HG03025 (cell line): ENCODE data around the gene FARP1.

ENCODE experiments used
- ATAC-seq: cut with Tn5 transposase; IDR thresholded peaks from one replicate; pipeline ENCODE4 v1.9.1; 2021; ENCODE audit warnings: mild to moderate bottlenecking, moderate library complexity; ENCODE audit not compliant: unreplicated experiment, low FRiP score

The FARP1 gene

DNA sequence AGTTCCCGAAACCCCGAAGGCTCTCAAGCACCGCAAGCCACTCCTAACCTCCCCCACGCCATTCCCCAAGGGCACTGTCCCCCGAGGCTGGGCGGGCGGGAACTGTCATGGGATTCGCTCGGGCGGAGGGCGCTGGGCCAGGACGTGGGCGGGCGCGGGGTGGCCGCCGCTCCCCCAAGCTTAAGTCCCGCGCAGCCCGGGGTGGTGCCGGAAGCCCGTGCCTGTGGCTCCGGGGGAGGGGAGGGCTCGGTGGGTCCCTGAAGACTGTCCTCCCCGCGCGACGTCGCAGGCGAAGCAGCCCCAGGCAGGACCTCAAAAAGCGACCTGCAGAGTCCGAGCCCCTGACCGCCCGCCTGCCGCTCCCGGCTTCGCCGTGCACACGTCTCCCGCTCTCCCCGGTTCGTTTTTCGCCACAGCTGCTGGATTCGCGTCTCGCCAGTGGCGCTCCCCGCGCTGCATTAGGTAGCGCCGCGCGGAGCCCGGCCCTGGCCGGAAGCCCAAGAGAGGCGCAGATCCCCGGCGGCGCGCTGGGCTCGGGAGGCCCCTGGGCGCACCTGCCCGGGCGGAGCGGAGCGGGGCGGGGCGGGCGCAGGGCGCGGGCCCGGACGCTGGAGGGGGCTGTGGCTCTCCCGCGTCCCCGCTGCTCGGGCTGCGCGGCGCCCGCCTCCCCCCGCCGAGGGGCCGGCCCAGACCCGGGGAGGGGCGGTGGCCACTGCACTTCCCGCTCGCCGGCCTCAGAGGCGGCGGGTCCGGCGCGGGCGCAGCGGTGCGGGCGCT is at the start of gene FARP1:
Gene FARP1 (plus strand): TSS at position 715 of the 777 bp plus-strand sequence. CDS start 70,149 bp downstream, outside the sequence.
- ATAC-seq, result no peak

GRCh38 chr13:98094678-98095266 is 48.1 kb upstream of the FARP1 start:
- ATAC-seq, result no peak

- no peak for ATAC-seq
Observed at GRCh38 chr13:98096059-98096458, 46.8 kb upstream of the FARP1 start.

GRCh38 chr13:98097749-98098148 is 45.1 kb upstream of the FARP1 start:
- ATAC-seq, result no peak

DNA sequence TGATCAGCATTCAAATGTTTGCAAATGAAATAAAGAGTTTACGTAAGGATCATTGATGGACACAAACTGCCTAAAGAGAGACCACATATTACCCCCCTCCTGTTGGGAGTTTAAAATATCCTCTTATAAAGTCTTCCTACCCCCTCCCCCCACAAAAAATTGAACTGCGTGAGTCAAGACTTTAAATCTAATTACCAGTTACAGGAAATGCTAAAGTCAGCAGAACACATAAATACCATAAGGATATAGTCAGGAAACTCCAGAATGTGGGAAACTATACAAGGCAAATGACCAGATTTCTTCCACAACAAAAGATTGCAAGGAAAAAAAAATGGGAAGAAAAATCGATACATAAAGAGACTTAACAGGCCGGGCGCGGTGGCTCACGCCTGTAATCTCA is 44.4 kb upstream of the FARP1 start:
- no peak for ATAC-seq

- ATAC-seq, result no peak
Observed at GRCh38 chr13:98099627-98100026, 43.3 kb upstream of the FARP1 start.

DNA sequence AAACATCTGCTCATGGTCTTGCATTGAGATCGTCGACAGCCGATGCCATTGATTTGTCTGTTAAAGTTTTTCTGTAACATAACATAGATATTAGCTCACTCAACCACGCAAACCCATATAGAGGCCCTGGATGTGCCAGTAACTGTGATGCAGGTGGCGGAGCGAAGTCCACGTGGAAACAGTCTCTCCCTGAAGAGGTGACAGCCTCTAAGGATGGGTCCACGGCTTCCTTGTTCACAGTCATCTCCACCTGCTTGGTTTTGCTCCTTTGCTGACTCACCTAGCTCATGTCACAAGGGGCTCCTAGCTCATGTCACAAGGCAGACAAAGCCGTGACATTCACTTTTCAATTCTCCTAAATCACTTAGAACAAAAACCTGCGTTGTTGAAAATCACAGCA is 42.4 kb upstream of the FARP1 start:
- no peak for ATAC-seq

GRCh38 chr13:98103531-98103930 is 39.4 kb upstream of the FARP1 start:
- no peak for ATAC-seq

GRCh38 chr13:98103942-98104880 is 38.7 kb upstream of the FARP1 start:
- no peak for ATAC-seq

DNA sequence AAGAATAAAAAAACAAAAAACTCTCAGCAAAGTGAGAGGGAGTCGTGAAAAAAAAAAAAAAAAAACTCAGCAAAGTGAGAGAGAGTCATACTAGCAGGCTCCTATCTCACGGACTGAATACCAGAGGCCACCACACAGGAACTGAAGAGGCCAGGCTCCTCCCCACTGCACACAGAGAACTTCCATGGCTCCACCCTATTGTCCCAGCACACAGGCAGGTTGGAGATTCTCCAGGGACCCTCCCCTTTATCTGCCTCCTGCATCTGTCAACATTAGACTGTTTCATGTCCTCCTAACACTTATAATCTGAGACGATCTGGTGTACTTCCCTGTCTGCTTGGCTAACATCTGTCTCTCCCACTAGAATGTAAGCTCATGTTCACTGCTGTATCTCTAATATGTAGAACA is 37.0 kb upstream of the FARP1 start:
- ATAC-seq, result no peak

DNA sequence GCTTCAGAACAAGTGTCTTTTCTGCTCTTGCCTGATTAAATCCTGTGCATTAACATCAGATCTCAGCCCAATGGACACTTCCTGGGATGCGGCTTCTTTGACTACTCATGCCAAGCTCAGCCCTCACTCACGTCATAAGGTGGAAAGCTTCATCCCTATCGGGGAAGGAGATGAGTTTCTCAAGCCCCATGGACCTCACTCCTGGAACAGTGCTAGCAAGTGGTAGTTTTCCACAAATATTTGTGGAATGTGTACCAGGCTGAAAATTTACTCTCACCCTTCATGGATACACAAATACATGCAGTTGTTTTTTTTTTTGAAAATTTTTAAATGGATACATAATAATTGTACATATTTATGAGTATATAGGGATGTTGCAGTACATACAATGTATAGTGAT is 34.6 kb upstream of the FARP1 start:
- ATAC-seq, result no peak

GRCh38 chr13:98109226-98109853 is 33.6 kb upstream of the FARP1 start:
- ATAC-seq, result no peak

- ATAC-seq, result no peak
Observed at GRCh38 chr13:98110749-98111148, 32.1 kb upstream of the FARP1 start.

DNA sequence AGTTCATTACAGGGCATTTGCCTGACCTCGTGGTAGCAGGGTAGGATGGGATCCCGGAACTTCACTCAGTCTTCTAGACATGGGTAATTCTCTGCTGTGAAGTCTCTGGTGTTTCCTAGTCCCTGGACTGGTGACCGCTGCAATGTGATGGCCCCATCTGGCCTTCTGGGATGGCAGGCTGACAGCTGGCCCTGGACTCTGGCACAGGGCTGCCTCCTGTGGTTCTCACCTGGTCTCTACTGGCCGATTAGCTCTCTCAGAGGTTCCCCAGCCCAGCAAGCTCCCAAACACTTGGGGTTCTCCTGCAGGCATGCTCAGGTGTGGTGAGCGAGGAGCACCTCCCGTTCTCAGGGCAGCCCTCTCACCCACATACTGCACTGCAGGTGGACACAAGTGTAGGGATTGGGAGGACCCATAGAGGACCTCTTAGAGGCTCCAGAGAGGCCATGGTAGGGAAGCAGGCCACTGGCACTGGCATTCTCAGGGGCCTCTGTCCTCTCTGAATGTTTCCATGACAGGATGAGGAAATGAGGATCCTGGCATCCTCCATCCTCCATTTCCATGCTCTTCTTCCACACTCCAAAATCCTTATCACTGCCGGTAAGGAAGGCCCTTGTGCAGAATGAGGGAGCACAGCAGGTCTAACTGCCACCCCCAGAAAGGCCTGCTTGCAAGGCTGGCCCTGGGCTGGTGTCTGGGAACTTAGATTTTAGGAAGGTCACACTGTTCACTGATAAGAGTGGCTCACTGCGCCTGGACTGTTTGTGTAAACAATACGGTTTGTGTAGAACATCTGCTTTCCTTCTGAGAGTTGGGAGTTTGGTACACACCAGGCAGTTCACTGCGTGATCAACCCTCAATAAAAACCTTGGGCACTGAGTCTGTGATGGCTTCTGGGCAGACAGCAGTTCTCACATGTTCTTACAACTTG is 31.5 kb upstream of the FARP1 start:
- no peak for ATAC-seq

DNA sequence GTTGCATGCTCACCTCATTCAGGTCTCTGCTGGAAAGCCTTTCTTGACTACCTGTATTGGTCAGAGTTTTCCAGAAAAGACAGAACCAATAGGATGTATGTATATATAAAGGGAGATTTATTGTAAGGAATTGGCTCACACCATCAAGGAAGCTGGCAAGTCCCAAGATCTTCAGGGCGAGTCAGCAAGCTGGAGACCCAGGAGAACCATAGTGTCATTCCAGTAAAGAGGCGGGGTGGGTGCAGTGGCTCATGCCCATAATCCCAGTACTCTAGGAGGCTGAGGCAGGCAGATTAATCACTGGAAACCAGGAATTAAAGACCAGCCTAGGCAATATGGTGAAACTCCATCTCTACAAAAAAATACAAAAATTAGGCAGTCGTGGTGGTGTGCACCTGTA is 30.4 kb upstream of the FARP1 start:
- no peak for ATAC-seq

DNA sequence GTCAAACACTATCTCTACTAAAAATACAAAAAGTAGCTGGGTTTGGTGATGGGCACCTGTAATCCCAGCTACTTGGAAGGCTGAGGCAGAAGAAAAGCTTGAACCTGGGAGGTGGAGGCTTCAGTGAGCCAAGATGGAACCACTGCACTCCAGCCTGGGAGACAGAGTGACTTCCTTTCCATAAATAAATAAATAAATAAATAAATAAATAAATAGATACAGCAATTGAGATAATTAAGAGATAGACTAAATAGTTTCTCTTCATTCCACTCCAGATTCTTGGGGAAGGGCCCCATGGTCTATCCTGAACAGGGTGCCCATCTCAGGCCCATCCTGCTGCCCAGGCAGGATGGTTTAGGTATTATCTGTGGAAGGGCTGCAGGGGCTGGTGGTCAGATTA is 24.0 kb upstream of the FARP1 start:
- no peak for ATAC-seq

DNA sequence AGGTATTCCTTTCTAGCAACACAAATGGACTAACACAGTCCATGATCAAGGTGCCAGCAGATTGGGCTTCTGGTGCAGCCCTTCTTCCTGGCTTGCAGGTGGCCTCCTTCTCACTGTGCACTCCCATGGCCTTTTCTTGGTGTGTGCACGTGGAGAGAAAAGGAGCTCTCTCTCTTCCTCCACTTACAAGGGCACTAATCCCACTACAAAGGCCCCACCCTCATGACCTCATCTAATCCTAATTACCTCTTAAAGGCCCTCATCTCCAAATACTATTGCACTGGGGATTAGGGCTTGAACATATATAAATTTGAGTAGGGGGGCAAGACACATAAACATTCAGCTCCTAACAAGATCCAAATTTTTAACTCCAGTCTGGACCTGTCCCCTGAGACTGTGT is 19.7 kb upstream of the FARP1 start:
- no peak for ATAC-seq

DNA sequence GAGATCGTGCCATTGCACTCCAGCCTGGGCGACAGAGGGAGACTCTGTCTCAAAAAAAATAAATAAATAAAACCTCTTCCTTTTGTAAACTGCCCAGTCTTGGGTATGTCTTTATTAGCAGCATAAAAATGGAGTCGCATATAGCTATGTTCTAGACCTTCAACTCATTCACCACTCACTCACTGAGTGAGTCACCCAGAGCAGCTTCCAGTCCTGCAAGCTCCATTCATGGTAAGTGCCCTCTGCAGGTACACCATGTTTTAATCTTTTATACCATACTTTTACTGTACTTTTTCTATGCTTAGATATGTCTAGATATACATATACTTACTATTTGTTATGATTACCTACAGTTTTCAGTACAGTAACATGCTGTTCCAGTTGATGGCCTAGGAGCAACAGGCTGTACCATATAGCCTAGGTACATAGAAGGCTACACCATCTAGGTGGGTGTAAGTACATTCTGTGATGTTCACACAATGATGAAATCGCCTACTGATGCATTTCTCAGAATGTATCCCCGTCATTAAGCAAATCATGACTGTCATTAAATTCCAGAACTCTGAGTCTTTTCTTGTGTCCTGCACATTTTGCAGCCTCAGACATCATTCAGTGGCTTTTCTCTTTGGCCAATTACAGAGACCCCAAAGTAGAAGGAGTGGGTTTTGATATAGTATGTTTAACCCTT is 13.7 kb upstream of the FARP1 start:
- no peak for ATAC-seq

DNA sequence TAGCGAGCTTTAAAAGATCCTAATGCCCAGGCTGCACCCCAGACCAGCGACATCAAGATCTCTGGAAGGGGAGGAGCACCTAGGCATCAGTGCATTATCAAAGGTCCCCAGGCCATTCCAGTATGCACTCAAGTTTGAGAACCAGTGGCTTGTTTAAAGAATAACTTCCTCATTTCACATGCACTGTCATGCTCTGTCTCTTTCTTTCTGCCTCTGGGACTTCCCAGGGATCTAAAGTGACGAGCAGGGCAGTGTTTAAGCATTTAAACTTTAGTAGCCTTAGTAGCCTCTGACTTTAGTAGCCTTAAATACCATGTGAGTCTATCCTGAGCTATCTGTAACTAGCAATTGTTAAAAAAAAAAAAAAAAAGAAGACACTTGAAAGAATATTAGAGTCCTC is 8.9 kb upstream of the FARP1 start:
- ATAC-seq, result no peak
